GM12872 (cell line): Measurements from ENCODE around the gene DMRT2.

ENCODE experiments used
- CTCF ChIP-seq: IDR thresholded peaks from 3 replicates; pipeline ENCODE4 v1.5.1; 2011; ENCODE audit warnings: low read depth, mild to moderate bottlenecking, low read length, moderate library complexity; ENCODE audit not compliant: insufficient read depth

The DMRT2 gene

GRCh38 chr9:1047591-1048230 is 2.4 kb upstream of the DMRT2 start:
- no peak for TF ChIP-seq CTCF

- no peak for TF ChIP-seq CTCF
These were observed 1.9 kb upstream of the DMRT2 start for GRCh38 chr9:1048231-1048619.

GRCh38 chr9:1048811-1049210 is 1.3 kb upstream of the DMRT2 start:
- no peak for TF ChIP-seq CTCF

- no peak for TF ChIP-seq CTCF
These were observed 516 bp upstream of the DMRT2 start for GRCh38 chr9:1049641-1050040.

GRCh38 chr9:1051210-1051583 is 1.0 kb downstream of the DMRT2 start:
- no peak for TF ChIP-seq CTCF

- 0 out of 3 replicates have a peak, but pooled peaks have one; percentile 9 for TF ChIP-seq CTCF
These were observed 1.6 kb downstream of the DMRT2 start for GRCh38 chr9:1051584-1052275.

GRCh38 chr9:1052365-1053281 is 2.5 kb downstream of the DMRT2 start:
- TF ChIP-seq CTCF = no peak
